Measurements from ENCODE around the gene SLC35F2.
"Not testable (repeated sequence)": the region's sequence is repeated elsewhere in the genome, so short reads cannot be mapped to it uniquely, and the experiment has no call there.

Gene SLC35F2

DNA sequence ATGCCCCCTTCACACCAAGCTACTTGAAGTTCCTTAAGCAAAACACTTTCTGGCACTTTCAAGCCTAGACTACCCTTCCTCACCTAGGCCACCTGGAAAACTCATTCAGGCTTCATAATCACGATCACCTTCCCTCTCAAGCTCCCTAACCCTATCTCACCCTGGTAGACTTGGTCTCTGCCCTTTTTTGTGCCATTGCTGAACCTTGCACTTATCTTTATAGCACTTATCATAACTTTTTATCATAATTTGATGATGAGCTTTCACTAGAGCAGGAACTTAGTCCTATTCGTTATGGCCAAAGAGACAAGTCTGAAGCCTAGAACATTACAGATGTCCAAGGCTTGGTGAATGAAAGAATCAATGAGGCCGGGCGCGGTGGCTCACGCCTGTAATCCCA is 5.5 kb downstream of the SLC35F2 start:
- H3K9me3 Mint-ChIP-seq (ENCODE audit: low read depth): no peaks in the 10 kb centered on the region
- no peak overlapping the region for H3K27ac Mint-ChIP-seq
- H3K4me3 Mint-ChIP-seq: no peak overlapping the region
- peaks cover 11% of the 10 kb centered on the region for H3K36me3 Mint-ChIP-seq
- peaks cover 29% of the 10 kb centered on the region for H3K4me1 Mint-ChIP-seq (ENCODE audit: low read depth)
- no peaks in the 10 kb centered on the region for H3K27me3 Mint-ChIP-seq

DNA sequence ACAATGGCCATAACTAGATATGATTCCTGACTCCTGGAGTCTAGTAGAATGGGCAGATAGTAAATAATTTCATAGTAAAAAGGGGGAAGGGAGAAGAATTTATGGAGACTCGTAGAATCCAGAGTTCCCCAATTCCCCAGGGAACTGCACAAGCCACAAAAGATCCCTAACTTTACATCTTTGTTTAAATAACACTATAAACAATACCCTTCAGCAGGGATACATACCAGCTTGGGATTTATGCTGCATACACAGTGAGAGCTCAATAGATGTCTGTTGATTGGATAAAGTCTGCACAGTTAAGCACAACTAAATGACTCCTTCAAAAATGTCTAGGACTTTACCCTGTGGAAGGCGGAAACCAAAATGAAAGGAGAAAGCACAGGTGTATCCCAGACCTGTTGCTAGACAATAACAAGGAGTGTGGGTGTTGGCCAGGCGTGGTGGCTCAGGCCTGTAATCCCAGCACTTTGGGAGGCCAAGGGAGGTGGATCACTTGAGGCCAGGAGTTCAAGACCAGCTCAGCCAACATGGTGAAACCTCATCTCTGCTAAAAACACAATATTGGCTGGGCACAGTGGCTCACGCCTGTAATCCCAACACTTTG is 6.8 kb downstream of the SLC35F2 start:
- Mint-ChIP-seq H3K27ac (no peak overlapping the region), H3K27me3 (no peaks in the 10 kb centered on the region), H3K36me3 (peaks cover 11% of the 10 kb centered on the region), H3K4me3 (no peak overlapping the region), H3K9me3 (ENCODE audit: low read depth) (no peaks in the 10 kb centered on the region), H3K4me1 (ENCODE audit: low read depth) (peaks cover 30% of the 10 kb centered on the region)

DNA sequence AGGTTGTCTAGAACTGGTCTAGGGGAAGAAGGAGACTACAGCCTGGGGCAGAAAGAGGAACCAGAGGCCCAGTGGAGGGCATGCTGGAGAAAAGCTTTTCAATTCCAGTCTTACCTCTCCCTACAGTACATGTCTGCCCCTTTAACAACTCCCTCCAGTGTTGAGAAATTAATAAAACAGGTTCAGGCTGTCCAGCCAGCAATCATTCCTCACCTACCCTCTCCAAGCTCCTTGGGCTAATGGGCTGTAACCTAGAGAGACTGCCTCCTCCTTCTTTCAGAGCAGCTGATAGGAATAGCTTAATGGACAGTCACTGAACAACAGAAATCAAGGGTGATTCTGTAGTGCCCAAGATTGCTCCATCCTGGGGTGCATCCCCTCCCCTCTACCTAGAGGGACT is 8.8 kb downstream of the SLC35F2 start:
- H3K4me1 Mint-ChIP-seq (ENCODE audit: low read depth): peaks cover 25% of the 10 kb centered on the region
- H3K36me3 Mint-ChIP-seq: peaks cover 6% of the 10 kb centered on the region
- no peak overlapping the region for H3K27ac Mint-ChIP-seq
- H3K4me3 Mint-ChIP-seq: no peak overlapping the region
- no peaks in the 10 kb centered on the region for H3K27me3 Mint-ChIP-seq
- H3K9me3 Mint-ChIP-seq (ENCODE audit: low read depth): no peaks in the 10 kb centered on the region

DNA sequence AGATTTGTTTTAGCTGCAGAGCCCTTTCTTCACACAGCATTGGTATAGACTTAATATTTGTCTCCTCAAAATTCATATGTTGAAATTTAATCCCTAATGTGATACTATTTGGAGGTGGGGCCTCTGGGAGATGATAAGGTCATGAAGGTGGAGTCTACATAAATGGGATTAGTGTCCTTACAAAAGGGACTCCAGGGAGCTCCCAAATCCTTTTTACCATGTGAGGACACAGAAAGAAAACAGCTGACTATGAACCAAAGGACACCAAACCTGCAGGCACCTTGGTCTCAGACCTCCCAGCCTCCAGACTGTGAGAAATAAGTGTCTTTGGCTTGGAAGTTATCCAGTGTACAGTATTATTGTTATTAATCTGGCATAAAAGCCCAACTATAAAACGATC is 10.2 kb downstream of the SLC35F2 start:
- H3K9me3 Mint-ChIP-seq (ENCODE audit: low read depth): no peaks in the 10 kb centered on the region
- H3K4me1 Mint-ChIP-seq (ENCODE audit: low read depth): peaks cover 29% of the 10 kb centered on the region
- no peaks in the 10 kb centered on the region for H3K27me3 Mint-ChIP-seq
- H3K36me3 Mint-ChIP-seq: peaks cover 5% of the 10 kb centered on the region
- no peak overlapping the region for H3K27ac Mint-ChIP-seq
- H3K4me3 Mint-ChIP-seq: no peak overlapping the region

DNA sequence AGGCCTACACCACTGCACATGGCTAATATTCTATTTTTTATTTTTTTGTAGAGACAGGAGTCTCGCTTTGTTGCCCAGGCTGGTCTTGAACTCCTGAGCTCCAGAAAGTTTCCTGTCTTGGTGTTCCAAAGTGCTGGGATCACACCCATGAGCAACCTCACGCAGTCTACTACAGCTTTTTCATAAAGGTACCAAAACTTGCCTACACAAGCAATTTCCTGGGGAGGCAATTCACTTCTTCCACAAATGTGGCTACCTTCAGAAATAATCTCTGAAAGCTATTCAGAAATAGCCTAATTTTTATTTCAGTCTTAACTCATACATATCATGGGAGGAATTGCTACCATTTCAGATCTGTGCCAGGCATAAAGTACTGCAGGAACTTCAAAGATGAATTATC is 11.4 kb downstream of the SLC35F2 start:
- Mint-ChIP-seq H3K4me3 (no peak overlapping the region), H3K36me3 (peaks cover 2% of the 10 kb centered on the region), H3K9me3 (ENCODE audit: low read depth) (no peaks in the 10 kb centered on the region), H3K4me1 (ENCODE audit: low read depth) (peaks cover 35% of the 10 kb centered on the region), H3K27ac (no peak overlapping the region), H3K27me3 (no peaks in the 10 kb centered on the region)

DNA sequence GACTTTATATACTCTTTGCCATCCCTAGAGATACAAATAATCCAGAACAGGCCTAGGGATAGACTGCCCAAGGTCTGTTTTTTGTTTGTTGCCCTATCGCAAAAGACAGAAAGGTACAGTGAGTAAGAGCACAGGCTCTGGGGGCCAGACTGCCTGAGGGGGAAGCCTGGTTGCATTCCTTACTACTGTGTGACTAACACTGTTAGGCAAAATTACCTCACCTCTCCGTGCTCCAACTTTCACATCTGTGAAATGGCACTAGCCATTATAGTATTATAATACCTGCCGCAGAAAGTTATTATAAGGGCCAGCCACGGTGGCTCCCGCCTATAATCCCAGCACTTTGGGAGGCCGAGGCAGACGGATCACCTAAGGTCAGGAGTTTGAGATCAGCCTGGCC is 14.5 kb downstream of the SLC35F2 start:
- H3K36me3 Mint-ChIP-seq: no peaks in the 10 kb centered on the region
- peak overlapping the region; percentile 61 for H3K27ac Mint-ChIP-seq
- H3K27me3 Mint-ChIP-seq: no peaks in the 10 kb centered on the region
- H3K4me3 Mint-ChIP-seq: no peak overlapping the region
- H3K4me1 Mint-ChIP-seq (ENCODE audit: low read depth): peaks cover 55% of the 10 kb centered on the region
- H3K9me3 Mint-ChIP-seq (ENCODE audit: low read depth): no peaks in the 10 kb centered on the region

DNA sequence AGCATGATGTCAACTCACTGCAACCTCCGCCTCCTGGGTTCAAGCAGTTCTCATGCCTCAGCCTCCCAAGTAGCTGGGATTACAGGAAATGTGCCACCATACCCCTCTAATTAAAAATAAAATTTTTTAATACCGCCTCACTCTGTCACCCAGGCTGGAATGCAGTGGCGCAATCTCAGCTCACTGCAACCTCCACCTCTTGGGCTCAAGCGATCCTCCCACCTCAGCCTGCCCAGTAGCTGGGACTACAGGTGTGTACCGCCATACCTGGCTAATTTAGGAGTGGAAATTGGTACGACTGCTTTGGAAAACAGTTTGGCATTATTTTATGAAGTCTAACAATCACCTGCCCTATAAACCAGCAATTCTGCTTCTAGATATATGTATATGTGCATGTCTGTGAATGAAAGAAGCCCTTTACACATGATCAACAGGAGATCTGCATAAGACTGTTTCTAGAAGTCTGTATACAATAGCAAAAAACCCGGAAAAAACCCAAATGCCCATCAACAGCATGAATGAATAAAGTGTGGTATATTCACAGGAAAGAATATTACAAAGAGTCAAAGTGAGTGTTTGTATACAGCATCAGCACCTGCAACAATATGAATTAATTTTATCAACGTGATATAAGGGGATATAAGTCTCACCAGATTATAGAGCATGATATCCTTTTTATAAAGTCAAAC is 16.0 kb downstream of the SLC35F2 start:
- Mint-ChIP-seq H3K4me3 (no peak overlapping the region), H3K9me3 (ENCODE audit: low read depth) (no peaks in the 10 kb centered on the region), H3K27me3 (no peaks in the 10 kb centered on the region), H3K36me3 (no peaks in the 10 kb centered on the region), H3K4me1 (ENCODE audit: low read depth) (peaks cover 46% of the 10 kb centered on the region), H3K27ac (no peak overlapping the region)

DNA sequence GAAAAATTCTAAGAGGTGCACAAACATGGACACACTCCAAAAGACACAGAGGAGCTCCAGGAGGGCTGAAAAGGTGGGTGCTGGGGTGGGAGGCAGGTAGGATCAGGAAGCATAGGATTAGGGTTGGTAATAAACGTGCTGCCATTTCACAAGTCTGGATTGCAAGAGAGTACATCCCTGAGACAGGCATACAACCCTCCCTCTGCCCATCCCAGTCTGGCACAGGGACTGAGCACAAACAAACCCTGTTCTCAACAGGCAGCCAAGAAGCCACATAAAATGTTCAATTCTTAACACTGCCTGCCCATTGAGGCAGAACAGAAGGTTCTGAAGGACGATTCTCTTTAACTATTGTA is 18.5 kb downstream of the SLC35F2 start:
- Mint-ChIP-seq H3K36me3 (no peaks in the 10 kb centered on the region), H3K4me3 (peak overlapping the region; percentile 78), H3K27me3 (no peaks in the 10 kb centered on the region), H3K27ac (peak overlapping the region; percentile 93), H3K9me3 (ENCODE audit: low read depth) (no peaks in the 10 kb centered on the region), H3K4me1 (ENCODE audit: low read depth) (peaks cover 56% of the 10 kb centered on the region)

DNA sequence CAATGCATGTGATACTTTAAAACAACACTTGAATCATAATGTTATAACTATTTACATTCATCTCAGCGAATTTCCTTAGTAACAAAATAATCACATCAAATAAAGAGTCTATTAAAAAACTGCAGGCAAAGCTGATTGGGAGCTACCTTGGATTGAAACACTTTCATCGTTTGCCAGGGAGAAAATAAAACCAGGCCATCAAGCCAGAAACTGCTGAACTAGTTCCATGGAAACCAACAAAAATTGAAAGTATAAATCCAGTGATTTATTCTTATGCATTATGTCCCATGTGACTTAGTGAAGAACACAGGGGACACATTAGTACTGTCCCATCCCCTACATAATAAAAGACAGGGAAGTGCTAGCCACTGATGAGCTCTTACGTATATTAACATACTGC is 21.7 kb downstream of the SLC35F2 start:
- peaks cover 45% of the 10 kb centered on the region for H3K4me1 Mint-ChIP-seq (ENCODE audit: low read depth)
- no peaks in the 10 kb centered on the region for H3K36me3 Mint-ChIP-seq
- no peaks in the 10 kb centered on the region for H3K9me3 Mint-ChIP-seq (ENCODE audit: low read depth)
- H3K4me3 Mint-ChIP-seq: no peak overlapping the region
- H3K27me3 Mint-ChIP-seq: no peaks in the 10 kb centered on the region
- no peak overlapping the region for H3K27ac Mint-ChIP-seq

DNA sequence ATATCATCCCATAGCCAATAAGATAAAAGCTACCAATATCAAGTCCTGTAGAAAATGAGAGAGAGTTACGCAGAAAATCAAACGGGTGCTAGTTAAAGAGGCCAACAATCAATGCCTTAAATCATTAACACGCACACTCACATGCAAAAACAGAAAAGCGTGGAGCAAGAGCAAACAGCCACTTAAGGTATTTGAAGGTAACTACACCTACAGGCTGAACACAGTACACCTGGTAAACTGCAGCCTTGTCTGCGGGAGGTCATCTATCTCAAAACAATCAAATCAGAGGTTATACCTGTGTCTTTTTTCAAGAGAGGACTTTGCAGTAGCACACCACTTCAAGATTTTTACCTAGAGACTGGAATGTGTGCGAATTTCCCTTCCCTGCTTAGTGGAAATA is 23.6 kb downstream of the SLC35F2 start:
- H3K27ac Mint-ChIP-seq: no peak overlapping the region
- no peak overlapping the region for H3K4me3 Mint-ChIP-seq
- H3K36me3 Mint-ChIP-seq: no peaks in the 10 kb centered on the region
- no peaks in the 10 kb centered on the region for H3K27me3 Mint-ChIP-seq
- H3K9me3 Mint-ChIP-seq (ENCODE audit: low read depth): no peaks in the 10 kb centered on the region
- peaks cover 28% of the 10 kb centered on the region for H3K4me1 Mint-ChIP-seq (ENCODE audit: low read depth)

DNA sequence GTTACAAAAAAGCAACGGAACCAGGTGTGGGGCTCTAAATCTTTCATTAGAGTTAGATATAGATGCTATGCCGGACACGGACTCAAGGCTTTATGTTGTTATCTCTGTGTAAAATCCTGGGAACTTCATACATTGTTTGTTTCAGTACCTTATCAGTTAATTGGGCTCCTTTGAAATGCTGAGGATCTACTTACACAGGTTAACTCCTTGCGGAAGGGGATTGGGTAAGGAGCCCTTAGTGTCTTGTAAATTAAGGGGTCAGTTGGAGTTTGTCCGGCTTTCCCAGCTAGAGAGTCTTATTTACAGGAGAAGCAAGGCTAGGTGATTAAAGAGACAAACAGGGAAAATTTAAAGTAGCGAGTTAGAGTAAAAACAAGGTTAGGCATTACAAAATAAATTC is 24.7 kb downstream of the SLC35F2 start:
- H3K4me1 Mint-ChIP-seq (ENCODE audit: low read depth): peaks cover 21% of the 10 kb centered on the region
- not testable (repeated sequence) for H3K27ac Mint-ChIP-seq; H3K36me3 Mint-ChIP-seq; H3K4me3 Mint-ChIP-seq; H3K27me3 Mint-ChIP-seq; H3K9me3 Mint-ChIP-seq (ENCODE audit: low read depth)

DNA sequence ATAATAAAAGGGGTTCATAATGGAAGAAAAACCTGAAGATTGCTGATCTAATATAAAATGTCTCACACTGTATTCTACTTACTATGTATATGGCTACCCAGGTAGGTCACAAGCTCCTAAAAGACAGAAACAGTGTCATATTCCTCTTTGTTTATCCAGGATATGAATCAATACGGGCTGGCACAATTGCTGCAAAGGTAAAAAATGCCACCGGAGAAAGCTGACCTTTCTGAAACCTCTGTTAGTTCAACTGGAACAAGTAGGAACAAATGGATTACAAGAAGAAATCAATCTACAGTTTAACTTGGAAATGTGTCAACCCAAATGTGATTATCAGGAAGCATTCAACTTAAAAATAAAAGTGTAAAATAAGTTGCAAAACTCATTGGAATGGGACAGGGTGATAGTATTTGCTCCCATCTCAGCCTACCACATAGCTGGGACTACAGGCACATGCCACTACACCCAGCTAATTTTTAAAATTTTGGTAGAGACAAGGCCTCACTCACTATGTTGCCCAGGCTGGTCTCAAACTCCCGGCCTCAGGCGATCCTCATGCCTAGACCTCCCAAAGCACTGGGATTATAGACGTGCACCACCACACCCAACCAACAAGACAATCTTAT is 27.6 kb downstream of the SLC35F2 start:
- Mint-ChIP-seq H3K4me1 (ENCODE audit: low read depth) (peaks cover 8% of the 10 kb centered on the region), H3K9me3 (ENCODE audit: low read depth) (no peaks in the 10 kb centered on the region), H3K4me3 (no peak overlapping the region), H3K27ac (no peak overlapping the region), H3K36me3 (peaks cover 2% of the 10 kb centered on the region), H3K27me3 (no peaks in the 10 kb centered on the region)

DNA sequence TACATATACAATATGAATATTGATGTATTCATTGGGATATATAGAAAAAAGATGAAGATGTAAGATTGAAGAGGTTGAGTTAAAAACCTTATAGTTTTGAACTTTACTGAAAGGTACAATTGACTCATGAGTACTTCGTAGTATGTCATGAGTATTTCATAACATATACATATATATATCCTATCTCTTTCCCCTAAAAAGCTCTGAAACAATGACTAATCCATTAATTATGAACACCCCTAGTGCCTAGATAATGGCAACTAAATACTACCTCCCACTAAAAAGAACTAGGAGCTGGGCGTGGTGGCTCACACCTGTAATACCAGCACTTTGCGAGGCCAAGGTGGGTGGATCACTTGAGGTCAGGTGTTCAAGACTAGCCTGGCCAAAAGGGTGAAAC is 31.5 kb downstream of the SLC35F2 start:
- Mint-ChIP-seq H3K4me1 (ENCODE audit: low read depth) (peaks cover 8% of the 10 kb centered on the region), H3K9me3 (ENCODE audit: low read depth) (no peaks in the 10 kb centered on the region), H3K27ac (no peak overlapping the region), H3K36me3 (peaks cover 2% of the 10 kb centered on the region), H3K4me3 (no peak overlapping the region), H3K27me3 (no peaks in the 10 kb centered on the region)

DNA sequence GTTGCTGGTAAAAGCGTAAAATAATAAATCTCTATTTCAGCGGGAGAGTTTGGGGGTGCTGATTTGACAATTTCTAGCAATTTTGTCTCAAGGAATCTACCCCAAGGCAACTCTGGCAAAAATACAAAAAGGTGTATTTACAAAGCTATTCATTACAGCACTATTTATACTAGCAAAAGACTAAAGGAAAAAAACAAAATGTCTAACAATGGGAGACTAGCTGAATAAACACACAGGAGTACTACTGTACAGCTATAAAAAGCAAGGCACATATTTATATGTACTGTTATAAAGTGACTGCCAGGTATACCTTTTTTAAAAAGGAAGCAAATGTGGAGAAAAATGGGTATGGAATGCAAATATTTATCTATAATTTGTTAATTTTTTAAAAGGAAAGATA is 32.7 kb downstream of the SLC35F2 start:
- peaks cover 9% of the 10 kb centered on the region for H3K4me1 Mint-ChIP-seq (ENCODE audit: low read depth)
- H3K4me3 Mint-ChIP-seq: no peak overlapping the region
- no peaks in the 10 kb centered on the region for H3K9me3 Mint-ChIP-seq (ENCODE audit: low read depth)
- H3K27me3 Mint-ChIP-seq: no peaks in the 10 kb centered on the region
- H3K27ac Mint-ChIP-seq: no peak overlapping the region
- peaks cover 2% of the 10 kb centered on the region for H3K36me3 Mint-ChIP-seq

DNA sequence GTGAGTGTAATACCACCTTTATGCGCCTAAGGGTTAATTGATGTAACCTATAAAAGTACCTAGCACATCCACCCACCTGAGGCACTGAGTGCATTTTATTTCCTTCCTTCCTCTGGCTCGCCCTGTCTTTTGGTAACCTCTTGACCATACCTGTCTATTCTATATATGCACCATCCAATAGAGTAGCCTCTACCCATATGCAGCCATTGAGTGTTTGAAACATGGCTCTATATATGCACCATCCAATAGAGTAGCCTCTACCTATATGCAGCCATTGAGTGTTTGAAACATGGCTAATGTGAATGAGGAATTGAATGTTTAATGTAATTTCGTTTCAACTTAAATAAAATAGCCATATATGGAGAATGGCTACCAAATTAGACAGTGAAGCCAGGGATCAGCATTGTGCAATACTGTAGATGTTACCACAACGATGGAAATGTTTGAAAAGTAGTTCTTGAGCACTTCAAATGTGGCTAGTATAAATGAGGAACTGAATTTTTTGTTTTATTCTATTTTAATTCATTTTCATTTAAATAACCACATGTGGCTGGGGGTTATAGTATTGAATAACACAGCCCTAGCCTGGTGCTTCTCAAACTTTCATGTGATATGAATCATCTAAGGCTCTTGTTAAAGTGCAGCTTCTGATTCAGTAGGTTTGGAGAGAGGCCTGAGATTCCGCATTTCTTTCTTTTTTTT is 33.8 kb downstream of the SLC35F2 start:
- Mint-ChIP-seq H3K27me3 (no peaks in the 10 kb centered on the region), H3K4me1 (ENCODE audit: low read depth) (peaks cover 11% of the 10 kb centered on the region), H3K9me3 (ENCODE audit: low read depth) (no peaks in the 10 kb centered on the region), H3K4me3 (no peak overlapping the region), H3K27ac (no peak overlapping the region), H3K36me3 (peaks cover 2% of the 10 kb centered on the region)

Measured in activated naive CD8-positive, alpha-beta T cell (primary cell).